ENCODE measurements around the gene ELOA. TPM values are rescaled to one million over a fixed set of nuclear protein-coding genes. Genes with fewer than 3 reads are reported as not detected.

The ELOA gene
- polyA plus RNA-seq, 1 experiment: 21.5 TPM

DNA sequence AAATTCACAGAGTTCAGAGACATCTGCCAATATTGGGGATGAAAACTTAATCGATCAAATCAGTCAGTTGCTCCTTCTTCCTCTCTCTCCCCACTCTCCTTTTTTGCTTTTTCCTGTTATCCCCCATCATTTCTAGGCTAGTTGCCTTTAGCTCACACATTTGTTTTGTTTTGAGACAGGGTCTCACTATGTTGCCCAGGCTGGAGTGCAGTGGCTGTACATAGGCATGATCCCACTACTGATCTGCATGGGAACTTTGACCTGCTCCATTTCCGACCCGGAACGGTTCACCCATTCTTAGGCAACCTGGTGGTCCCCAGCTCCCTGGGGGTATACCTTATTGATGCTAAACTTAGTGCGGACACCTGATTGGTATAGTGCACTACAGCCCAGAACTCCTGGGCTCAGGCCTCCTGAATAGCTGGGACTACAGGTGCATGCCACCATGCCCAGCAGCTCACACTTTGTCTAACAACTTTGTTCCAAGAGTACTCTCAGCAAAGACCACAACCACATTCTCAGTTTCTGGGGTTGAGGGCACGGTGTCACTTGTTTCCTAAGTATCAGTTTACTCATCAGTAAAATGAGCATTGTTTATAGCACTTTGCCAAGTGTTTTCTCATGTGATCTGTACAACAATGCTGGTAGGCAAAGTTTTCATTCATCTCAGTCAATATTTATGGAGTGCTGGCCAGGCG is 6.7 kb upstream of the ELOA start:
- DNase-seq (ENCODE audit: low read depth): no peak
- Histone ChIP-seq H3K36me3 (ENCODE audit: control insufficient read depth, insufficient read depth, low read length) (no peaks in the 10 kb centered on the region), H3K27me3 (ENCODE audit: control insufficient read depth, insufficient read depth, low read length) (no peaks in the 10 kb centered on the region), H3K4me3 (ENCODE audit: low read depth, low read length) (no peak overlapping the region)
- TF ChIP-seq, protein P1, sequence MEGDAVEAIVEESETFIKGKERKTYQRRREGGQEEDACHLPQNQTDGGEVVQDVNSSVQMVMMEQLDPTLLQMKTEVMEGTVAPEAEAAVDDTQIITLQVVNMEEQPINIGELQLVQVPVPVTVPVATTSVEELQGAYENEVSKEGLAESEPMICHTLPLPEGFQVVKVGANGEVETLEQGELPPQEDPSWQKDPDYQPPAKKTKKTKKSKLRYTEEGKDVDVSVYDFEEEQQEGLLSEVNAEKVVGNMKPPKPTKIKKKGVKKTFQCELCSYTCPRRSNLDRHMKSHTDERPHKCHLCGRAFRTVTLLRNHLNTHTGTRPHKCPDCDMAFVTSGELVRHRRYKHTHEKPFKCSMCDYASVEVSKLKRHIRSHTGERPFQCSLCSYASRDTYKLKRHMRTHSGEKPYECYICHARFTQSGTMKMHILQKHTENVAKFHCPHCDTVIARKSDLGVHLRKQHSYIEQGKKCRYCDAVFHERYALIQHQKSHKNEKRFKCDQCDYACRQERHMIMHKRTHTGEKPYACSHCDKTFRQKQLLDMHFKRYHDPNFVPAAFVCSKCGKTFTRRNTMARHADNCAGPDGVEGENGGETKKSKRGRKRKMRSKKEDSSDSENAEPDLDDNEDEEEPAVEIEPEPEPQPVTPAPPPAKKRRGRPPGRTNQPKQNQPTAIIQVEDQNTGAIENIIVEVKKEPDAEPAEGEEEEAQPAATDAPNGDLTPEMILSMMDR (IDR thresholded peaks at IDR 0.05; ENCODE audit: insufficient read depth, low read depth, low read length): no peak
- CTCF ChIA-PET: interaction anchor here (0.9 kb wide), 1 partner anchor 34 kb away, joined by 3 read pairs; no protein-coding TSS in a partner anchor
- POLR2A ChIA-PET: no interaction called here

- Histone ChIP-seq H3K27me3 (ENCODE audit: control insufficient read depth, insufficient read depth, low read length) (no peaks in the 10 kb centered on the region), H3K4me3 (ENCODE audit: low read depth, low read length) (no peak overlapping the region), H3K36me3 (ENCODE audit: control insufficient read depth, insufficient read depth, low read length) (no peaks in the 10 kb centered on the region)
- ChIA-PET CTCF (interaction anchor here (1.2 kb wide), 1 partner anchor 23 kb away, joined by 3 read pairs; no protein-coding TSS in a partner anchor), POLR2A (no interaction called here)
- TF ChIP-seq, protein P1 (IDR thresholded peaks at IDR 0.05; ENCODE audit: insufficient read depth, low read depth, low read length): no peak
- DNase-seq (ENCODE audit: low read depth): no peak
Measured at GRCh38 chr1:23741609-23742008, 1.7 kb upstream of the ELOA start.

- H3K27me3 ChIP-seq (ENCODE audit: control insufficient read depth, insufficient read depth, low read length): no peaks in the 10 kb centered on the region
- TF ChIP-seq, protein P1 (IDR thresholded peaks at IDR 0.05; ENCODE audit: insufficient read depth, low read depth, low read length): no peak
- no peaks in the 10 kb centered on the region for H3K36me3 ChIP-seq (ENCODE audit: control insufficient read depth, insufficient read depth, low read length)
- CTCF ChIA-PET: interaction anchor here (1.2 to 3.3 kb wide), 2 partner anchors 24 to 29 kb away, joined by 3 to 14 read pairs; no protein-coding TSS in a partner anchor
- H3K4me3 ChIP-seq (ENCODE audit: low read depth, low read length): peak overlapping the region; percentile 92
- POLR2A ChIA-PET: no interaction called here
- DNase-seq (ENCODE audit: low read depth): no peak
Measured at GRCh38 chr1:23742670-23743286, 493 bp upstream of the ELOA start.

- no peaks in the 10 kb centered on the region for H3K36me3 ChIP-seq (ENCODE audit: control insufficient read depth, insufficient read depth, low read length)
- ChIA-PET CTCF (interaction anchor here (0.7 to 3.3 kb wide), 8 partner anchors 10 to 200 kb away, joined by 3 to 14 read pairs (median 3); partner anchors contain the start of gene RPL11), POLR2A (interaction anchor here (0.7 kb wide), 2 partner anchors 13 to 664 kb away, joined by 3 to 5 read pairs; no protein-coding TSS in a partner anchor)
- no peak for DNase-seq (ENCODE audit: low read depth)
- no peaks in the 10 kb centered on the region for H3K27me3 ChIP-seq (ENCODE audit: control insufficient read depth, insufficient read depth, low read length)
- TF ChIP-seq, protein P1 (IDR thresholded peaks at IDR 0.05; ENCODE audit: insufficient read depth, low read depth, low read length): peak; percentile 43
- H3K4me3 ChIP-seq (ENCODE audit: low read depth, low read length): no peak overlapping the region
Measured at GRCh38 chr1:23745515-23745914, 2.2 kb downstream of the ELOA start.

DNA sequence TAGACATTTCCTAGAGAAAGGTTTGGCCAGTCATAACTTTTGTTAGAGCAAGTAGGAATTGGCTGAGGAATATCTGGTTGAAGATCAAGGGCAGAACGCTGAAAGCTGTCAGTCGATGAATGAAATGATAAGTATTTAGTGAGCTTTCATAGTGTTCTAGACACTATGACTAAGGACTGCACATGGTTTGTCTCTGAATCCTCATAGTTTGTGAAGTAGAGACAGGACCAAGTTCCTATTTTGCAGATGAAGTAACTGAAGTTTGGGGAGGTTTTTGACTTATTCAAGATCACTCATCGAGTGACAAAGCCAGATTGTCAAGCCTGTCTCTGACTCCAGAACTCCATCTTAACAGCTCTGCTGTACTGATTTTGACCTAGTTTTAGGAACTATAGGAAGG is 4.7 kb downstream of the ELOA start:
- DNase-seq (ENCODE audit: low read depth): no peak
- TF ChIP-seq, protein P1 (IDR thresholded peaks at IDR 0.05; ENCODE audit: insufficient read depth, low read depth, low read length): no peak
- POLR2A ChIA-PET: no interaction called here
- CTCF ChIA-PET: interaction anchor here (1.1 to 1.7 kb wide), 3 partner anchors 16 to 90 kb away, joined by 3 to 4 read pairs (median 3); no protein-coding TSS in a partner anchor
- Histone ChIP-seq H3K27me3 (ENCODE audit: control insufficient read depth, insufficient read depth, low read length) (no peaks in the 10 kb centered on the region), H3K36me3 (ENCODE audit: control insufficient read depth, insufficient read depth, low read length) (peaks cover 14% of the 10 kb centered on the region), H3K4me3 (ENCODE audit: low read depth, low read length) (no peak overlapping the region)

All from BJ (cell line).